Keratinocyte (primary cell): Measurements from ENCODE around the gene TRAPPC3L. TPM values are rescaled to one million over a fixed set of nuclear protein-coding genes. Genes with fewer than 3 reads are reported as not detected.

ENCODE experiments used
- DNase-seq: peaks from one replicate; pipeline ENCODE4 v3.0.0-alpha.2; 2011; ENCODE audit warnings: low read depth, missing footprints, low spot score
- FAIRE-seq: peaks from 2 replicates; lab custom pipeline; 2011; peaks lifted over from hg19 to GRCh38; lab: Jason Lieb, UNC
- H2AFZ ChIP-seq: 2 replicates; pipeline ENCODE4 v1.6.0; 2012; ENCODE audit warnings: low read length, control low read depth, inconsistent platforms; ENCODE audit not compliant: control insufficient read depth
- H3K27ac ChIP-seq: 2 replicates; pipeline ENCODE4 v1.5.1; 2011; ENCODE audit warnings: low read length; ENCODE audit not compliant: control insufficient read depth, insufficient read depth
- H3K27me3 ChIP-seq: 3 replicates; pipeline ENCODE4 v1.6.0; 2011; ENCODE audit warnings: low read length; ENCODE audit not compliant: control insufficient read depth, insufficient read depth; ENCODE audit errors: extremely low read depth
- H3K36me3 ChIP-seq, 2 experiments: 2 replicates in 1 of 2; 3 replicates in 1 of 2; pipeline ENCODE4 v1.5.1; 2011; ENCODE audit warnings: low read length in 2 of 2, mild to moderate bottlenecking in 1 of 2; ENCODE audit not compliant: control insufficient read depth in 2 of 2, insufficient read depth in 2 of 2; ENCODE audit errors: extremely low read depth in 1 of 2
- H3K4me1 ChIP-seq: 3 replicates; pipeline ENCODE4 v1.5.1; 2011; ENCODE audit warnings: low read length; ENCODE audit not compliant: control insufficient read depth, insufficient read depth; ENCODE audit errors: extremely low read depth
- H3K4me2 ChIP-seq: 3 replicates; pipeline ENCODE4 v1.6.0; 2011; ENCODE audit warnings: low read depth, low read length; ENCODE audit not compliant: control insufficient read depth, insufficient read depth; ENCODE audit errors: extremely low read depth
- H3K4me3 ChIP-seq, 3 experiments: fragments of 200-600 bp in 1 of 3; sonication (generic) in 1 of 3; 2 replicates in 2 of 3; 3 replicates in 1 of 3; pipeline ENCODE4 v1.5.1; 2011 to 2016; ENCODE audit warnings: low read length in 3 of 3, mild to moderate bottlenecking in 3 of 3, control low read depth in 2 of 3, inconsistent platforms in 1 of 3, low read depth in 1 of 3, mixed read lengths in 1 of 3, mixed run types in 1 of 3, moderate library complexity in 1 of 3; ENCODE audit not compliant: control insufficient read depth in 2 of 3, insufficient read depth in 2 of 3; ENCODE audit errors: extremely low read depth in 1 of 3
- H3K79me2 ChIP-seq: 2 replicates; pipeline ENCODE4 v1.6.0; 2012; ENCODE audit warnings: low read length; ENCODE audit not compliant: control insufficient read depth, insufficient read depth
- H3K9ac ChIP-seq: 3 replicates; pipeline ENCODE4 v1.6.0; 2011; ENCODE audit warnings: low read length; ENCODE audit not compliant: control insufficient read depth, insufficient read depth; ENCODE audit errors: extremely low read depth
- H3K9me1 ChIP-seq: 3 replicates; pipeline ENCODE4 v1.6.0; 2011; ENCODE audit warnings: low read length; ENCODE audit not compliant: control insufficient read depth, insufficient read depth; ENCODE audit errors: extremely low read depth
- H3K9me3 ChIP-seq: 2 replicates; pipeline ENCODE4 v1.5.1; 2012; ENCODE audit warnings: low read depth, low read length; ENCODE audit not compliant: control insufficient read depth
- H4K20me1 ChIP-seq: 3 replicates; pipeline ENCODE4 v1.6.0; 2011; ENCODE audit warnings: low read length; ENCODE audit not compliant: control insufficient read depth, insufficient read depth; ENCODE audit errors: extremely low read depth
- EZH2 ChIP-seq: IDR thresholded peaks from one replicate; pipeline ENCODE4 v1.6.1; 2012; ENCODE audit warnings: inconsistent platforms, mild to moderate bottlenecking, low read length, moderate library complexity
- dilution Hi-C: fragments of 300-500 bp; cut with MboI; formaldehyde crosslinking; loops from one replicate; pipeline ENCODE4 v1.7.0; 2020; ENCODE audit warnings: low sequenced_read_pairs; ENCODE audit not compliant: extremely low pct_ligation_motif_present
- polyA plus RNA-seq, 5 experiments: library from polyadenylated mRNA; depleted of rRNA in 3 of 5; stranded (reverse) in 3 of 5; stranded (forward) in 1 of 5; unstranded in 1 of 5; fragments of >200 nt; gene quantifications; 1 replicate in 1 of 5; 2 replicates in 3 of 5; 3 replicates in 1 of 5; pipeline versions ENCODE4 v1.2.1 to v1.2.3, GENCODE V29; 2011 to 2012; ENCODE audit warnings: missing spikeins in 2 of 5, low read depth in 1 of 5, low replicate concordance in 1 of 5
- TF ChIP-seq, protein P1 (sequence below), 3 experiments: IDR thresholded peaks in 1 of 3; conservative IDR thresholded peaks in 1 of 3; optimal IDR thresholded peaks in 1 of 3; 2 replicates in 2 of 3; 3 replicates in 1 of 3; pipeline versions ENCODE3 to v1.5.1; 2011; ENCODE audit warnings: low read length in 3 of 3, mild to moderate bottlenecking in 3 of 3, moderate library complexity in 2 of 3, control low read depth in 1 of 3, inconsistent platforms in 1 of 3; ENCODE audit not compliant: insufficient read depth in 2 of 3; ENCODE audit errors: extremely low read depth in 1 of 3

TRAPPC3L gene
- polyA plus RNA-seq, 1 donor (not counting 4 experiments of a cell fraction or from before 2014, with no cell fraction given): 0.31 TPM

- H2AFZ ChIP-seq: no peak overlapping the region
- H3K9me3 ChIP-seq: no peaks in the 10 kb centered on the region
- no peaks in the 10 kb centered on the region for H3K9me1 ChIP-seq
- peaks cover 44% of the 10 kb centered on the region for H3K79me2 ChIP-seq
- no peak overlapping the region for H3K27ac ChIP-seq
- TF ChIP-seq EZH2: no peak
- TF ChIP-seq, protein P1, sequence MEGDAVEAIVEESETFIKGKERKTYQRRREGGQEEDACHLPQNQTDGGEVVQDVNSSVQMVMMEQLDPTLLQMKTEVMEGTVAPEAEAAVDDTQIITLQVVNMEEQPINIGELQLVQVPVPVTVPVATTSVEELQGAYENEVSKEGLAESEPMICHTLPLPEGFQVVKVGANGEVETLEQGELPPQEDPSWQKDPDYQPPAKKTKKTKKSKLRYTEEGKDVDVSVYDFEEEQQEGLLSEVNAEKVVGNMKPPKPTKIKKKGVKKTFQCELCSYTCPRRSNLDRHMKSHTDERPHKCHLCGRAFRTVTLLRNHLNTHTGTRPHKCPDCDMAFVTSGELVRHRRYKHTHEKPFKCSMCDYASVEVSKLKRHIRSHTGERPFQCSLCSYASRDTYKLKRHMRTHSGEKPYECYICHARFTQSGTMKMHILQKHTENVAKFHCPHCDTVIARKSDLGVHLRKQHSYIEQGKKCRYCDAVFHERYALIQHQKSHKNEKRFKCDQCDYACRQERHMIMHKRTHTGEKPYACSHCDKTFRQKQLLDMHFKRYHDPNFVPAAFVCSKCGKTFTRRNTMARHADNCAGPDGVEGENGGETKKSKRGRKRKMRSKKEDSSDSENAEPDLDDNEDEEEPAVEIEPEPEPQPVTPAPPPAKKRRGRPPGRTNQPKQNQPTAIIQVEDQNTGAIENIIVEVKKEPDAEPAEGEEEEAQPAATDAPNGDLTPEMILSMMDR (optimal IDR thresholded peaks at IDR 0.05 in 1 of 3, IDR thresholded peaks at IDR 0.05 in 1 of 3, conservative IDR thresholded peaks at IDR 0.05 in 1 of 3; ENCODE audit: extremely low read depth in 1 of 3, insufficient read depth in 2 of 3, low read length in 3 of 3): no peak
- H3K36me3 ChIP-seq: peaks cover 4 to 17% of the 10 kb centered on the region in 2 experiments
- no peak overlapping the region for H3K4me3 ChIP-seq
- no peaks in the 10 kb centered on the region for H3K27me3 ChIP-seq
- H3K4me1 ChIP-seq: no peaks in the 10 kb centered on the region
- no peaks in the 10 kb centered on the region for H4K20me1 ChIP-seq
- dilution Hi-C loops: no loop called here
- no peak overlapping the region for H3K9ac ChIP-seq
- H3K4me2 ChIP-seq: no peak overlapping the region
- no peak for FAIRE-seq
- no peak for DNase-seq
These were observed 34.7 kb upstream of the TRAPPC3L start for GRCh38 chr6:116580198-116580597.

GRCh38 chr6:116579143-116579542 is 33.7 kb upstream of the TRAPPC3L start:
- TF ChIP-seq, protein P1 (optimal IDR thresholded peaks at IDR 0.05 in 1 of 3, IDR thresholded peaks at IDR 0.05 in 1 of 3, conservative IDR thresholded peaks at IDR 0.05 in 1 of 3; ENCODE audit: extremely low read depth in 1 of 3, insufficient read depth in 2 of 3, low read length in 3 of 3): no peak
- TF ChIP-seq EZH2: no peak
- FAIRE-seq (no peak), DNase-seq (no peak)
- Histone ChIP-seq H3K36me3 (peaks cover 5 to 9% of the 10 kb centered on the region in 2 experiments), H3K27me3 (no peaks in the 10 kb centered on the region), H3K4me2 (no peak overlapping the region), H3K9me3 (no peaks in the 10 kb centered on the region), H3K9me1 (no peaks in the 10 kb centered on the region), H4K20me1 (no peaks in the 10 kb centered on the region), H3K4me3 (no peak overlapping the region), H3K79me2 (peaks cover 54% of the 10 kb centered on the region), H2AFZ (no peak overlapping the region), H3K9ac (no peak overlapping the region), H3K4me1 (no peaks in the 10 kb centered on the region), H3K27ac (no peak overlapping the region)
- dilution Hi-C loops: no loop called here
